GM21737 (cell line): ENCODE data around the gene RBM19.
"Not testable (repeated sequence)": the region's sequence is repeated elsewhere in the genome, so short reads cannot be mapped to it uniquely, and the experiment has no call there.

Experiments used
- ATAC-seq: cut with Tn5 transposase; IDR thresholded peaks from one replicate; pipeline ENCODE4 v1.9.1; 2021; ENCODE audit warnings: mild to moderate bottlenecking, moderate library complexity; ENCODE audit not compliant: unreplicated experiment

Gene RBM19

DNA sequence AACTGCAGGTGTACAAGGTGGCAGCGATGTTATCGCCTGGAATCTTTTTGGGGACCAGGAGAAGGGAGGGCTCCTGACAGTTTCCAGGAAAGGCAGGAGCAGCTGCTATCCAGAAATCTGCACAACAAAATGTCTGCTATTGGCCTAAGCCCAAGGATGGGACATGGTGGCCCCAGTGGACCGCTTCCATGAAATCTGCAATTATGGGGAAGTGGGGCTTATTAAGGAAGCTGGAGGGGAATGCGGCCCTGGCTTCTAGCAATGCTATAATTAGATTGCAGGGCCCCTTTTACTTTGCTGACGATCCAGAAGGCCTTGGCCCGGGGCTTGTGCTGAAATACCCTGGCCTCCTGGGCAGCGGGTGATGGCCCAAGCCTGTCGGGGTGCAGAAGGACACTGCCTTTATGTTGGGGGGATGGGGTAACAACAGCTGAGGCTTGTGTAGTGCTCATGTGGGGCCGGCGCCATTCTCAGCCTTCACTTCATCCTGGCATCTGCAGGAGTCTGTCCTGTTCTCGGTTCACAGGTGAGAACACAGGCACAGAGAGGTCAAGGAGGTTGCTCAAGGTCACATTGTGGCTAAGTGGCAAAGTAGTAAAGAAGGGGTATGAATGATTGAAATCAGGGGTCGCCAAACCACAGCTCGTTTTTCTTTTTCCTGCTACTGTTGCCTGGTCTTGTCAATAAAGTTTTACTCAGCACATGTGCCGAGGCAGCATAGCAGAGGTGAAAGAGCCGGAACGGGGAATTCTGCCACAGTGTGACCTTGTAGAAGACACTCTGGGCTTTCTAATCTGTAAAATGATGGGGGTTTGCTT is 153.5 kb downstream of the RBM19 start:
- ATAC-seq = no peak

- ATAC-seq = not testable (repeated sequence)
Measured at GRCh38 chr12:113809462-113810220, 156.5 kb downstream of the RBM19 start.

DNA sequence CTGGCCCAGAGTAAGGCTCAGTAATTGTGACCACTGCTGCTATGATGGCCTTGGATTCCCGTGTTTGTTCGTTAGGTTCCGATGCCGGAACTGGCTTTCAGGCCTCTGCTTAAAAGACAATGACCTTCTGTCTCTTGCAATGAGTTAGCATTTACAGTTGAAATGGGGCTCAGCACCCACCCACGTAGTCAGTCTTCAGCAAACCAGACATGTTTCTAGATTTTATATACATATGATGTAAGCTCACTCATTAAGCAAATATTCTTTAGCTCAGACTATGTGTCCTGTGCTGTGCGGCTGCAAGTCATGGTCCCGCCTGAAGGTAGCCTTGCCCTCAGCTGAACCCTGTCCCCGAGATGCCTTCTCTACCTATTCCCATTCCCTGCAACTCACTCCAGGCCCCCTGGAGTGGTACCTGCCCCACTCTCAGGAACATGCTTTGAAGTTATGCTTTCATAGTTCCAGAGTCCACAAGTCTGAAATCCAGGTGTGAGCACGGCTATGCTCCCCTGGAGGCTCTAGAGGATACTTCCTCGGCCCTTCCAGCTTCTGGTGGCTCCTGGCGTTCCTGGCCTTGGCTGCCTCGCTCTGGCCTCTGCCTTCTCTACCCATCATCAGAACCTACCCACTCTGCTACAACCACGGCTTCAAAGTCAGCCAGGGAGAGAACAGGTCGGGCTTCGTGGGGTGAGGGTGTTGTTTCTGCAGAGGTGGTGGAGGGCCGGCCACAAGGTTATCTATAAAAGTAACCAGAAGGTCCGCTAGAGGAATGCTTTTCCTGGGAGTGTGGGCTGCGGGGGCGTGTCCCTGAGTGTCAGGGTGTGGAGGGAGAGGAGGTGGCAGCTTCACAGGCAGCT is 157.8 kb downstream of the RBM19 start:
- no peak for ATAC-seq

GRCh38 chr12:113805673-113806072 is 160.5 kb downstream of the RBM19 start:
- no peak for ATAC-seq

- ATAC-seq = no peak
Measured at GRCh38 chr12:113804961-113805600, 161.0 kb downstream of the RBM19 start.

GRCh38 chr12:113803759-113804140 is 162.4 kb downstream of the RBM19 start:
- ATAC-seq = no peak

GRCh38 chr12:113802966-113803758 is 163.0 kb downstream of the RBM19 start:
- no peak for ATAC-seq

DNA sequence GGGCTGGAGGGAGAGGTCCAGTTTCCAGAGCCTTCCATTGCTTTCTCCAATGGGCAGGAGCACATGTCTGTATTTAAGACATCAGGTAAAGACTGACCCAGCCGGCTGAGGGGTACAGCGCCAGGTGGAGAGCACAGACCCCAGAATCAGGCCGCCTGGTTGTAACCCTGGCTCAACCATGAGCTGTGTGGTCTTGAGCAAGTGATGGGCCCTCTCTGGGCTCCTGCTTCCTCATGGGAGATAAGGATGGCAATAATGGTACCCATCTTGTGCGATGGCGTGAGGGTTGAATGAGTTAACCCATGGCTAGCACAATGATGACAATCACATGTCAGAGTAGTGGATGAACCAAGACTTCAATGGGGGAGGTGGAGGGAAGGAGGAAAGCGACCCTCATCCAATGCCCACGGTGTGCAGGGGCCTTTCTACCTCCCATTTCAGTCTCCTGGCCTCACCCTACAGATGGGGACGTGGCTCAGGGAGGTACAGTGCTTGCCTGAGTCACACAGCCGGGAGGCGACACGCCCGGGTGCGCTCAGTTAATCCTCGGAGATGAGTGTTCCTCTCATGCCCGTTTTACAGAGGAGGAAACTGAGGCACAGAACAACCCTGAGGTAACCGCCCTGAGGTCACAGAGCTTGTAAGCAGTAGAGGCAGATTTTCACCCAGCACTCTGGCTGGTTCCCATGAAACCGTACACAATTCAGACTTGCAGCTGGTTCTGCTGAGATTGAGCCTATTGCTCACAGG is 163.9 kb downstream of the RBM19 start:
- no peak for ATAC-seq

DNA sequence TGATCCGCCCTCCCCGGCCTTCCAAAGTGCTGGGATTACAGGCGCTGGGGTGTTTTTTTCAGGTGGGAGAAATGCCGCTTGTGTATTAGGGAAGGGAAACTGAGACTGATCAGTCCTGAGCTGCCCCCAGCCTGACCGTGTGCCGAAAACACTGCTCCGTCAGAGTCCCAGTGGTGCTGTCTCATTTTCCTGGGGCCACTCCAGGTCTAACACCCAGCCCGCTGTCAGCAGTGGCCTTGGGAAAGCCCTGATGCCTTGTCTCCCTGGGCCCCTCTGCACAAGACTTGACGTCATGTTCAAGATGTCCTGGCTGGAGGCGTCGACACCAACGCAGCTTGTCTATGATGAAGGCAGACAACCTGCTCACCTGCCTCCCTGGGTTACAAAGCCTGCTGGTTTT is 165.9 kb downstream of the RBM19 start:
- ATAC-seq = no peak

DNA sequence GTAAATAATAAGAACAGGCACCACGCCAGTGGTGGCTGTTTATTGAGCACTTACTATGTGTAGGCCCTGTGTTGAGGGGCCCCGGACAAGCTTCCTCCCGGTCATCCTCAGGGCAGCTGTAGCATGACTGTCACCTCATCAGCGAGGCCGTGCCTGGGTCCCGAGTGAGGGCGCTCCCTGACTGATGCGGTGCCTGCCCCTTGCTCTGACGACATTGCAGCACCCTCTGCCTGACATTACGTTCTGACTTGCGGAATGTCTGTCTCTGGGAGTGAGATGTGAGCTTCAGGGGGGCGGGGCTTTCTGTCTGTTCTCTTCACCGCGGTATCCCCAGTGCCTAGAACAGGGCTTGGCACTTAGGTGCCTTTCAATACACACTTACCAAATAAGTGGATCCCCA is 167.6 kb downstream of the RBM19 start:
- no peak for ATAC-seq

GRCh38 chr12:113797535-113797868 is 168.6 kb downstream of the RBM19 start:
- no peak for ATAC-seq

DNA sequence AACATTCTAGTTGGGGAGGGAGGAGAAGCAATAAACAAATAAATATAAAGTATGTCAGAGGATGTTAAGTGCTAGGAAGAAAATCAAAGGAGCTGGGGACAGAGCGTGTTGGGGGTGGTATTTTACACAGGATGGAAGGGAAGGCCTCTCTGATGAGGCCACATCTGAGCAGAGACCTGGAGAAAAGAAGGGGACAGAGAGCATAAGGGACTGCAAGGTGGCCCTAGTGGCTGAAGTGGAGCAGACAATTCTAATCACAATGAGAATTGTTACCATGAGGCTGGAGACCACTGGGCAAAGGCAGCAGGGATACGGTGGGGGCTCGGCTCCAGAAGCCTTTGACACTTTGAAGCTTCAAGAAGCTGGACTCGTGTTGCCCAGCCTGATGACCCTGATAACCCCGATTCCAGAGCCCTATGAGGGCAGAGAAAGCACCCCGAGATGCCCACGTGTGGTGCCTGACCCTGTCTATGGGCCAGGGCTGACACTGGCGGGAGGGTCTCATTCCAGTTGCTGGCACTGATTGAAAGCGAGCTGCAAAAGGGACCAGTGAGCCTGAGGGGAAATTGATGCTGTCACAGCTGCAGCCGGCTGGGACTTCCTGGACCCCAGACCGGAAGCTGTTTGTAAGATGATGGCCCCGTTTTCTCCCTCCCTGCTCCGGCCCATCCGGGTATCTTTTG is 169.1 kb downstream of the RBM19 start:
- no peak for ATAC-seq

DNA sequence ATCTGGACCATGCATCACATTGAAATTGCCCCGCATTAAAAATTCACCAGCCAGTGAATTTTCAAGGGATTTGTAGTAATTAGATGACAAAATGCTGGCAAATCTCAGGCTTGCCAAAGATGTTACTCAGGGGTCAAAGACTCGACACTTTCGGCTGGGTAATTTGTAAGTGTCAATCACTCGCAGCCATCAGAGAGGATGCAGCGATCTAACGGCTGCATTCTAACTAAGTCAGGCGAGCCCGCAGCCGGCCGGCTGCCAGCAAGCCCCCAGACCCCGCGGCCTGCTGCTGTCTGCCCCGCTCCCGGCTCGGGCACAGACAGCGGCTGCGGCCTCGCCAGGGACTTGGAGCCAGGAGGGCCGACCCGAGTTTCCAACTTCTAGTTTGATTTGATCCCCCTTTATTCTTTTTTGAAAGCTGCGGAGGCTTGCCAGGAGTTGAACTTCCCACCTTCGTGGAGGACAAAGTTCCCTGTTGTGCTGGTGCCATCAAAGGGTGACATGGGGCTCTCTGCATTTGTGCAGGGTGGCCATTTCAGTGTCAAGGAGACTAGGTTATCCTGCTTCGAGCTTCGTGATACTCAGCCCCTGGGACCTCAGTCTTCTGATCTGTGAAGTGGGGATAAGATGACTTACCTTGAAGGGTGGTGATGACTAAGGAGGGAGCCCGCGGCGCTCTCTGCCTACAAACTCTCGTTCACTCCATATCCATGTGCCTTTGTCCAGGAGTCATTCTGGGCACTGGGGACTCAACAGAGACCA is 169.9 kb downstream of the RBM19 start:
- ATAC-seq = no peak

DNA sequence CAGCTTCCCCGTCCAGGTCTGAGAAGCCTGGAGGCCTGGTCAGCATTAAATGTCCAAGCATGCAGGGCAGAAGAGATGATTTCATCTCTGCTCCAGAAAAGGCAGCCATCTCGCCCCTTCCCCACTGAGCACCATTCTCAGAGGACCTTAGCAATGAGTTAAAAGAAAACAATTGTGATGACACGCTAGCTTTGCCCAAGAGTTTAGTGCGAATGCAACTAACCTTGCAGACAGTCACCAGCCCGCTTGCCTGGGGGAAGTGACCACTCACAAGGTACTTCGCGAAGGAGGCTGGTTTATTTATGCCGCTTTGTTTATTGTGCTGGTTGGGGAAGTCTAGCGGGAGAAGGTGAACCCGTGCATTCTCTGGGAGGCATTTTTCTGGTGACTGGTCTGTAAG is 170.7 kb downstream of the RBM19 start:
- ATAC-seq = no peak

DNA sequence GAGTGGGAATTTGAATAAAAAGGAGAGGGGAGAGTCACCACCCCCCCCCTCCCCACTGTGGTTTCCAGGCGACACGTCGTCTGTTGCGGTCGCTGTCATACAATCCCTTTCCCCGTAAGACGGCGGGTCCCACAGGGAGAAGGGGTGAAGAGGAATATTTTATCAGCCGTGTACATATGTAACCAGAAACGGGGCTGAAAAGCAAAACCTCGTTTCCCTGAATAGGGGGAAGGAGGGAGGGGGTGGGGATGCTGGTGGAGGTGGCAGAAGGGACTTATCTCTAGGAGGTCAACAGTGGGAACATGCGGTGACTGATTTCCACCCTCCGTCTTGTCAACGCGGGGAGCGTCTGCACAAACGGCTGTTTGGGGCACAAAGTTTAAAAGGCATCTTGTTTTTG is 171.4 kb downstream of the RBM19 start:
- ATAC-seq = no peak

DNA sequence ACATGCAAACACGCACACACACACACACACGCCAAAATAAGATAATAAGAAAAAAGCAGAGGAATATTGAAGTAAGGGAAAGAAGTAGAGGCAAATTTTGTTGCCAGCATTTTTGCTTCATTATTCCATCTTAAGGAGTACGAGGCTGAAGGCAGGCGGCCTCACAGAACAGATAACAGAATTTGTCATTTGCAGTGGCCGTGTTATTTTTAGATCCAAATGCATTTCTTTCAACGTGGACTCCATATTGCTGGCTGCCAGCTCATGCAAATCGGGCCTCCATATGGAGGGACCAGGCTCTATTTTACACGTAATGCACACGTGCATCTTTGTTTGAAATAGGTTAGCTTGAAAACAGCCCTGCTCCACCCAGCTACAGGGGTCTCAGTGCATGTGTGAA is 172.9 kb downstream of the RBM19 start:
- ATAC-seq = no peak

- ATAC-seq = no peak
Measured at GRCh38 chr12:113792450-113792849, 173.7 kb downstream of the RBM19 start.
